Measurements from ENCODE around the gene ZNF14.
"Not testable (repeated sequence)": the region's sequence is repeated elsewhere in the genome, so short reads cannot be mapped to it uniquely, and the experiment has no call there.

DNA sequence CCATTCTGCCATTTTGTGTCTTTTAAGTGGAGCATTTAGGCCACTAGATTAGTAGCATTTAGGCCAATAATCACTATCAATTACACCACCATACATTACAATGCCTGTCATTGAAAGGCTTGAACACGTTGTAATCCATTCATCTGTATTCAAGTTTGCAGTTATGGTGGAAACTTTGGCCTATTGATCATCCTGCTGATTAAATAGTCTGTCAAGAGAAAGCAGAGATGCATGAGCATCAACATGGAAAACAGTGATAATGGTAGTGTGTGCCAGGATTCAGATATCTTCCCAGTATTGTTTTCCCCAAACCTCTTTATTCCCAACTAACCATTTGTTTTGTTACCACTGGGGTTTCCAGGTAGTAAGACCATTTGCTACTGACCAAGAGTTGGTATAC, 32.4 kb downstream of the ZNF14 start:
- TF ChIP-seq, protein P1, sequence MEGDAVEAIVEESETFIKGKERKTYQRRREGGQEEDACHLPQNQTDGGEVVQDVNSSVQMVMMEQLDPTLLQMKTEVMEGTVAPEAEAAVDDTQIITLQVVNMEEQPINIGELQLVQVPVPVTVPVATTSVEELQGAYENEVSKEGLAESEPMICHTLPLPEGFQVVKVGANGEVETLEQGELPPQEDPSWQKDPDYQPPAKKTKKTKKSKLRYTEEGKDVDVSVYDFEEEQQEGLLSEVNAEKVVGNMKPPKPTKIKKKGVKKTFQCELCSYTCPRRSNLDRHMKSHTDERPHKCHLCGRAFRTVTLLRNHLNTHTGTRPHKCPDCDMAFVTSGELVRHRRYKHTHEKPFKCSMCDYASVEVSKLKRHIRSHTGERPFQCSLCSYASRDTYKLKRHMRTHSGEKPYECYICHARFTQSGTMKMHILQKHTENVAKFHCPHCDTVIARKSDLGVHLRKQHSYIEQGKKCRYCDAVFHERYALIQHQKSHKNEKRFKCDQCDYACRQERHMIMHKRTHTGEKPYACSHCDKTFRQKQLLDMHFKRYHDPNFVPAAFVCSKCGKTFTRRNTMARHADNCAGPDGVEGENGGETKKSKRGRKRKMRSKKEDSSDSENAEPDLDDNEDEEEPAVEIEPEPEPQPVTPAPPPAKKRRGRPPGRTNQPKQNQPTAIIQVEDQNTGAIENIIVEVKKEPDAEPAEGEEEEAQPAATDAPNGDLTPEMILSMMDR (IDR thresholded peaks at IDR 0.05): not testable (repeated sequence)
- TF ChIP-seq POLR2A (IDR thresholded peaks at IDR 0.05): not testable (repeated sequence)
